Ovary (tissue), 3 donors: Measurements from ENCODE around the gene RBKS.

Source experiments
- CTCF ChIP-seq, 3 donors: fragments of 450-650 bp in 2 of 3; fragments of 200-600 bp in 1 of 3; IDR thresholded peaks; one replicate each; pipeline versions ENCODE4 v1.5.1 to v1.8.0; 2016 to 2022; ENCODE audit warnings: antibody characterized with exemption in 3 of 3, mild to moderate bottlenecking in 1 of 3
- POLR2A ChIP-seq: fragments of 450-650 bp; IDR thresholded peaks from one replicate; pipeline ENCODE4 v1.6.1; 2017; ENCODE audit warnings: antibody characterized with exemption, mild to moderate bottlenecking, moderate library complexity
- donor health status: DM: no; HTN: no; CAD: no.

- TF ChIP-seq CTCF (IDR thresholded peaks at IDR 0.05) (no peak), POLR2A (no peak)
Measured at GRCh38 chr2:27790796-27791195, 99.4 kb downstream of the RBKS start.
